ENCODE measurements around the gene ZNF343. TPM values are rescaled to one million over a fixed set of nuclear protein-coding genes. Genes with fewer than 3 reads are reported as not detected.

Gene ZNF343
- total RNA-seq, 2 donors from 2014 or later, result 4.9 to 6.1 TPM

- H3K27me3 Mint-ChIP-seq, result no peaks in the 10 kb centered on the region
- ATAC-seq, result no peak
- H3K4me3 Mint-ChIP-seq, result peak overlapping the region; percentile 22
- no peaks in the 10 kb centered on the region for H3K36me3 Mint-ChIP-seq (ENCODE audit: low read depth)
- peaks cover 2% of the 10 kb centered on the region for H3K4me1 Mint-ChIP-seq
- no peak for DNase-seq
- no peak overlapping the region for H3K27ac Mint-ChIP-seq
- no peaks in the 10 kb centered on the region for H3K9me3 ChIP-seq (ENCODE audit: control insufficient read depth, low read length, poor library complexity, severe bottlenecking)
Measured at GRCh38 chr20:2475850-2476741, 32.6 kb downstream of the ZNF343 start.

DNA sequence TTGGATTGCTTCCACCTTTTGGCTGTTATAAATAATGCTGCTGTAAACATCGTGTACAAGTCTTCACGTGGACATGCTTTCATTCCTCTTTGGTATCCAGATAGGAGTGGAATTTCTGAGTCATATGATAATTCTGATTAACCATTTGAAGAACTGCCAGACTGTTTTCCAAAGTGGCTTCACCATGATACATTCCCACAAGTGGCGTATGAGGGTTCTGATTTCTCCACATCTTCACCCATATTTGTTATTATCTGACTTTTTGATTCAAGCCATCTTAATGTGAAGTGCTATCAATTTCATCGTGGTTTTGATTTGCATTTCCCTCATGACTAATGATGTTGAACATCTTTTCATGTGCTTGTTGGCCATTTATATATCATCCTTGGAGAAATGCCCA, 35.2 kb downstream of the ZNF343 start:
- DNase-seq, result no peak
- no peaks in the 10 kb centered on the region for H3K27me3 Mint-ChIP-seq
- no peaks in the 10 kb centered on the region for H3K9me3 ChIP-seq (ENCODE audit: control insufficient read depth, low read length, poor library complexity, severe bottlenecking)
- no peak for ATAC-seq
- H3K36me3 Mint-ChIP-seq (ENCODE audit: low read depth), result no peaks in the 10 kb centered on the region
- H3K4me1 Mint-ChIP-seq, result peaks cover 23% of the 10 kb centered on the region
- no peak overlapping the region for H3K27ac Mint-ChIP-seq
- no peak overlapping the region for H3K4me3 Mint-ChIP-seq

GRCh38 chr20:2470423-2471193, 38.1 kb downstream of the ZNF343 start, which contains the start of gene SNRPB:
SNRPB (minus strand) TSS chr20:2470789; CDS start chr20:2470690, 99 bp downstream.
- Mint-ChIP-seq H3K27ac (peak within 1 kb of the TSS; percentile 98), H3K36me3 (ENCODE audit: low read depth) (peaks cover 14% of the 10 kb centered on the region), H3K27me3 (no peaks in the 10 kb centered on the region), H3K4me1 (peaks cover 40% of the 10 kb centered on the region), H3K4me3 (peak within 1 kb of the TSS; percentile 98)
- DNase-seq, result peak; percentile 87 to 92 (median 91)
- peak; percentile 93 for ATAC-seq
- H3K9me3 ChIP-seq (ENCODE audit: control insufficient read depth, low read length, poor library complexity, severe bottlenecking), result no peaks in the 10 kb centered on the region

DNA sequence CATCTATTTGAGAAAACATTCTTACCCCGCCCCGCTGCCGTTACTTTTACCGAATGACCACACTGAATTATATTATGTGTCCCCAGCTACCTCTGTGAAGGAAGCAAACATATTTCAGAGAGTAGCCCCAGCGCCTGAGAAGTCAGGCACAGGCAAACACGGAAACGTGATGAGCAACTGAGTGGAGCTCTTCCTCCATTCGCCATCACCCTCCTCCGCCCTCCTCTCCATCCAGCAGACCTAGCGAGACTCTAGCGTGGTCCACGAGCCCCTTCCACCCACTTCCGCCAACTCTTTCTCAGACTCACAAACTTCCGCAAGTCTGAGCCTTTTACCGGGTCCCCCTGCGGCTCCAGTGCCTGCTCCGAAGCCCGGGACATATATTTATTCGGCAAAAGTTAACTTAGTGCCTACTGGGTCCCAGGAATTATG, 38.7 kb downstream of the ZNF343 start:
- H3K4me1 Mint-ChIP-seq, result peaks cover 41% of the 10 kb centered on the region
- peaks cover 15% of the 10 kb centered on the region for H3K36me3 Mint-ChIP-seq (ENCODE audit: low read depth)
- DNase-seq (peak; percentile 22 to 49 (median 25)), ATAC-seq (peak; percentile 57)
- H3K9me3 ChIP-seq (ENCODE audit: control insufficient read depth, low read length, poor library complexity, severe bottlenecking), result no peaks in the 10 kb centered on the region
- no peaks in the 10 kb centered on the region for H3K27me3 Mint-ChIP-seq
- H3K4me3 Mint-ChIP-seq, result peak overlapping the region; percentile 98
- H3K27ac Mint-ChIP-seq, result peak overlapping the region; percentile 98

- H3K27ac Mint-ChIP-seq, result peak overlapping the region; percentile 98
- H3K4me3 Mint-ChIP-seq, result peak overlapping the region; percentile 98
- no peak for ATAC-seq
- H3K9me3 ChIP-seq (ENCODE audit: control insufficient read depth, low read length, poor library complexity, severe bottlenecking), result no peaks in the 10 kb centered on the region
- H3K27me3 Mint-ChIP-seq, result no peaks in the 10 kb centered on the region
- H3K4me1 Mint-ChIP-seq, result peaks cover 41% of the 10 kb centered on the region
- H3K36me3 Mint-ChIP-seq (ENCODE audit: low read depth), result peaks cover 15% of the 10 kb centered on the region
- no peak for DNase-seq
Measured at GRCh38 chr20:2468581-2469407, 39.9 kb downstream of the ZNF343 start.

- H3K9me3 ChIP-seq (ENCODE audit: control insufficient read depth, low read length, poor library complexity, severe bottlenecking), result no peaks in the 10 kb centered on the region
- DNase-seq, result no peak
- Mint-ChIP-seq H3K4me1 (peaks cover 42% of the 10 kb centered on the region), H3K4me3 (peak overlapping the region; percentile 47), H3K27ac (peak overlapping the region; percentile 98), H3K36me3 (ENCODE audit: low read depth) (peaks cover 18% of the 10 kb centered on the region), H3K27me3 (no peaks in the 10 kb centered on the region)
- ATAC-seq, result no peak
Measured at GRCh38 chr20:2467412-2467811, 41.3 kb downstream of the ZNF343 start.

DNA sequence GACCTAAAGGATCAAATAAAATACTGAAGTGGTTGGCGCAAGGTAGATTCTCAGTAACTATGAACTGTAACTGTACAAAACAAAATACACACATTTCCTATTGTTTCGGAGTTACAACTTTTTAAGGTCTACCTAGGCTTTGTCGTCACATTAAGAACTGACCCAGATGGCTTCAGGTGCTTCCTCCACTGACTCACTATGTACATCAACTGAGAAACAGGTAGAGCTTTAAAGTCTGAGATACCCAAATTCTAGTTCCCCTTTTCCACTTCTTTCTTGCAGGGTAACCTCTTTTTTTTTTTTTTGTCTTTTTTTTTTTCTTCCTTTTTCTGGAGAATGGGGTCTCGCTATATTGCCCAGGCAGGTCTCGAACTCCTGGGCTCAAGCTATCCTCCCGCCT, 43.6 kb downstream of the ZNF343 start:
- no peak overlapping the region for H3K27ac Mint-ChIP-seq
- H3K9me3 ChIP-seq (ENCODE audit: control insufficient read depth, low read length, poor library complexity, severe bottlenecking), result no peaks in the 10 kb centered on the region
- no peaks in the 10 kb centered on the region for H3K27me3 Mint-ChIP-seq
- DNase-seq (no peak), ATAC-seq (no peak)
- H3K4me1 Mint-ChIP-seq, result peaks cover 34% of the 10 kb centered on the region
- H3K4me3 Mint-ChIP-seq, result no peak overlapping the region
- peaks cover 24% of the 10 kb centered on the region for H3K36me3 Mint-ChIP-seq (ENCODE audit: low read depth)

DNA sequence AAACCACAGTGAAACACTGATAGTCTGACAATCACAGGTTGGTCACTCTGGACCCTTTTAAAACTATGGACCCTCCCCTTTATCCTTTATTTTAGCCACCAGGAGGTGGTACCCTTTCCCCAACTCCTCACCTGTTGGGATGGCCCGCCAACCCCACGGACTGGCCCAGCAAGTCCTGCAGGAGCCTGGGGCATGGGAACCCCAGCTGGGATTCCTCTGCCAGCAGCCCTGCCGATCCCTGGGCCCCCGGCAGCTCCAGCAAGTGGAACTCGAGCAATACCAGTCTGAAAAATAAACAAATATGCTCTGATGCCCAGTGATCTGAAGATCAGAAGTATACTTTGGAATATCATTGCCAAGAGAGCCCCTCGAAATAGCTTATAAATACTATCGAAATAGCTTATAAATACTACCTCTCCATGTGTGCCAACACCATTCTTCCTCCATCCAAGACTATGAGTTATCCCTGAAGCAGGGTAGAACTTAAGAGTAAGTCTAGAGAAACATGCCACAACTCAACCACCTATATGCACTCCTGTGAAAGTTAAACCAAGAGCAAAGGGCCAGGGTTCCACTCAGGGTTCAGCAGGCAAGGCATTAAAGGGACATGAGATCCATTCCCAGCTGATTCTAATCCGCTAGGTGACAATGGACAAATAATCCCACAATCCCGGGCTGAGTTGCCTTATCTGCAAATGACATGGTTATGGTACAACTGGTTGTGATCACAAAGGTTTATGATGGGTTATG, 44.9 kb downstream of the ZNF343 start:
- no peaks in the 10 kb centered on the region for H3K27me3 Mint-ChIP-seq
- ATAC-seq, result no peak
- peak overlapping the region; percentile 60 for H3K27ac Mint-ChIP-seq
- DNase-seq, result no peak
- peaks cover 27% of the 10 kb centered on the region for H3K36me3 Mint-ChIP-seq (ENCODE audit: low read depth)
- H3K4me1 Mint-ChIP-seq, result peaks cover 25% of the 10 kb centered on the region
- H3K9me3 ChIP-seq (ENCODE audit: control insufficient read depth, low read length, poor library complexity, severe bottlenecking), result no peaks in the 10 kb centered on the region
- no peak overlapping the region for H3K4me3 Mint-ChIP-seq

DNA sequence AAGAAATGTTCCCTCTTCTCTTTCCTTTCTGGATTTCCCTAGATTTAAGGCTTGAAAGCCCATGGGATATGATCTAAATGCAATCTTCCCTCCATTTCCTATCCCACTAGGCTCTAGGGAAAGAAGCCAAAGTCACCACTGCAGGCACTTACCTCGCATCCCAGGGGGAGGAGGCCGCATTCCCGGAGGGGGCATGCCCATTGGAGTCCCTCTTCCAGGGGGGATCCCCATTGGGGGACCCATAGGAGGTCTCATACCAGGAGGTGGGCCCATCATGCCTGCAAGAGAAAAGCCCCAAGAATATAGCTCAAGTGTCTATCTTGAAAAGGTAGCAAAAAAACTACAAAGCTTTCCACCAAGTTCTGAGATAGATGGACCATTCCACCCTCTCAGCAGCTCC, 46.2 kb downstream of the ZNF343 start:
- no peaks in the 10 kb centered on the region for H3K9me3 ChIP-seq (ENCODE audit: control insufficient read depth, low read length, poor library complexity, severe bottlenecking)
- peaks cover 21% of the 10 kb centered on the region for H3K36me3 Mint-ChIP-seq (ENCODE audit: low read depth)
- ATAC-seq (no peak), DNase-seq (no peak)
- no peak overlapping the region for H3K27ac Mint-ChIP-seq
- H3K4me3 Mint-ChIP-seq, result no peak overlapping the region
- H3K27me3 Mint-ChIP-seq, result no peaks in the 10 kb centered on the region
- H3K4me1 Mint-ChIP-seq, result peaks cover 14% of the 10 kb centered on the region

- DNase-seq, result no peak
- no peaks in the 10 kb centered on the region for H3K9me3 ChIP-seq (ENCODE audit: control insufficient read depth, low read length, poor library complexity, severe bottlenecking)
- H3K27me3 Mint-ChIP-seq, result no peaks in the 10 kb centered on the region
- H3K4me3 Mint-ChIP-seq, result peak overlapping the region; percentile 68
- peaks cover 8% of the 10 kb centered on the region for H3K4me1 Mint-ChIP-seq
- H3K36me3 Mint-ChIP-seq (ENCODE audit: low read depth), result peaks cover 16% of the 10 kb centered on the region
- ATAC-seq, result no peak
- H3K27ac Mint-ChIP-seq, result peak overlapping the region; percentile 9
Measured at GRCh38 chr20:2460752-2461424, 47.8 kb downstream of the ZNF343 start.

GRCh38 chr20:2459981-2460751, 48.5 kb downstream of the ZNF343 start:
- H3K27ac Mint-ChIP-seq, result no peak overlapping the region
- DNase-seq, result no peak
- H3K4me3 Mint-ChIP-seq, result peak overlapping the region; percentile 68

More at GRCh38 chr20:2459981-2460751, 48.5 kb downstream of the ZNF343 start:
- H3K36me3 Mint-ChIP-seq (ENCODE audit: low read depth), result peaks cover 12% of the 10 kb centered on the region
- H3K27me3 Mint-ChIP-seq, result no peaks in the 10 kb centered on the region
- no peaks in the 10 kb centered on the region for H3K9me3 ChIP-seq (ENCODE audit: control insufficient read depth, low read length, poor library complexity, severe bottlenecking)
- H3K4me1 Mint-ChIP-seq, result peaks cover 6% of the 10 kb centered on the region
- no peak for ATAC-seq

All from T-helper 17 cell (primary cell).